MM.1S (cell line): ENCODE measurements around the gene DMRTB1.

Source experiments
- CTCF ChIP-seq: fragments of 300-600 bp; sonication (generic); IDR thresholded peaks from 2 replicates; pipeline ENCODE4 v1.5.1; 2016; ENCODE audit warnings: antibody characterized with exemption, low read length, mixed read lengths
- EZH2 ChIP-seq: fragments of 300-600 bp; sonication (generic); optimal IDR thresholded peaks from 2 replicates; pipeline ENCODE3; 2017; ENCODE audit warnings: low read depth, mild to moderate bottlenecking, antibody characterized with exemption, low read length, mixed read lengths

- TF ChIP-seq CTCF (no peak), EZH2 (no peak)
These were observed 3.7 kb downstream of the DMRTB1 start for GRCh38 chr1:53462769-53463501.
